ENCODE data around the gene CDKN1B. TPM values are rescaled to one million over a fixed set of nuclear protein-coding genes. Genes with fewer than 3 reads are reported as not detected.

The CDKN1B gene
- 10 to 100 TPM; 59.1 to 80.7 (median 68.4) TPM for polyA plus RNA-seq (ENCODE audit: insufficient read length in 4 of 4)

DNA sequence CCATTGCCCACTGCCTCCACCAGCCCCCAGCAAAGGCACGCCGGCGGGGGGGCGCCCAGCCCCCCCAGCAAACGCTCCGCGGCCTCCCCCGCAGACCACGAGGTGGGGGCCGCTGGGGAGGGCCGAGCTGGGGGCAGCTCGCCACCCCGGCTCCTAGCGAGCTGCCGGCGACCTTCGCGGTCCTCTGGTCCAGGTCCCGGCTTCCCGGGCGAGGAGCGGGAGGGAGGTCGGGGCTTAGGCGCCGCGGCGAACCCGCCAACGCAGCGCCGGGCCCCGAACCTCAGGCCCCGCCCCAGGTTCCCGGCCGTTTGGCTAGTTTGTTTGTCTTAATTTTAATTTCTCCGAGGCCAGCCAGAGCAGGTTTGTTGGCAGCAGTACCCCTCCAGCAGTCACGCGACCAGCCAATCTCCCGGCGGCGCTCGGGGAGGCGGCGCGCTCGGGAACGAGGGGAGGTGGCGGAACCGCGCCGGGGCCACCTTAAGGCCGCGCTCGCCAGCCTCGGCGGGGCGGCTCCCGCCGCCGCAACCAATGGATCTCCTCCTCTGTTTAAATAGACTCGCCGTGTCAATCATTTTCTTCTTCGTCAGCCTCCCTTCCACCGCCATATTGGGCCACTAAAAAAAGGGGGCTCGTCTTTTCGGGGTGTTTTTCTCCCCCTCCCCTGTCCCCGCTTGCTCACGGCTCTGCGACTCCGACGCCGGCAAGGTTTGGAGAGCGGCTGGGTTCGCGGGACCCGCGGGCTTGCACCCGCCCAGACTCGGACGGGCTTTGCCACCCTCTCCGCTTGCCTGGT, at the start of gene CDKN1B:
TSS of gene CDKN1B (plus strand) at position 576 of the 793 bp plus-strand sequence. CDS start 472 bp downstream, outside the sequence.
- DNase-seq (ENCODE audit: low read depth in 4 of 4, low spot score in 3 of 4), result peak in 1 of 4 donors; percentile 76

DNA sequence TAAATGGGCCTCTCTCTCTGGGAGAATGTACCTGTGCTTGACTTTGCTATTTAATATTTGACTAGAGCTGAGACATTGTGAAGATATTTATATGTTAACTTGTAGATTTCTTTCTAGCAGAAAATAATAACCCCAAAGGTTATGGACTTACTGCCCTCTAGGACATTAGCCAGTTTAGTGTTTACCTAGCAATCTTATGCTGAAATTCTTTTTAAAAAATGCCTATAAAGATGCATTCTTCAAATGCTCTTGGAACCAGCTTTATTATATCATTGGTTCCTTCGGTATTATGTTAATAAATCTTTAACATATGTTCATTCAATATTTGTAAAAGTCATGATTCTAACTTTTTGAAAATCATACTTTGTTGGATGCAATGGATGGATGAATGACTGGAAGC, 49.2 kb upstream of the CDKN1B start:
- DNase-seq (ENCODE audit: low read depth in 4 of 4, low spot score in 3 of 4), result no peak

DNA sequence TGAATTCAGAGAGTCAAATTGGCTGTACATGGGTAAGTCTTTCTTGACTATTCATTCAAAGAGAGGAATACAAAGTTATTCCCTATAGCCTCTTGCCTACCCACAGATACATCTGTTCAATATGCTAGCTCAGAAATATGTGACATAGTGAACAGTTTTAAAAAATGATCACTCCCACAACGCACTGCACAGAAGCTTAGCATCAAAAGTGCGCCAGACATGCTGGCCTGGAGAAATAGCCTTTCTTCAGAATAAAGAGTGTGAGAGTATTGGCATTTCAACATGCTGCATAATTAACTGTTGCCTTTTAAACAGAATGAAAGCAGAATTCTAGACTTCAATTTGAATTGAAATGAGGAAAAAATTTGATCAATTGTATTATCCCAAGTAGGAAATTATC, 48.1 kb upstream of the CDKN1B start:
- no peak for DNase-seq (ENCODE audit: low read depth in 4 of 4, low spot score in 3 of 4)

DNA sequence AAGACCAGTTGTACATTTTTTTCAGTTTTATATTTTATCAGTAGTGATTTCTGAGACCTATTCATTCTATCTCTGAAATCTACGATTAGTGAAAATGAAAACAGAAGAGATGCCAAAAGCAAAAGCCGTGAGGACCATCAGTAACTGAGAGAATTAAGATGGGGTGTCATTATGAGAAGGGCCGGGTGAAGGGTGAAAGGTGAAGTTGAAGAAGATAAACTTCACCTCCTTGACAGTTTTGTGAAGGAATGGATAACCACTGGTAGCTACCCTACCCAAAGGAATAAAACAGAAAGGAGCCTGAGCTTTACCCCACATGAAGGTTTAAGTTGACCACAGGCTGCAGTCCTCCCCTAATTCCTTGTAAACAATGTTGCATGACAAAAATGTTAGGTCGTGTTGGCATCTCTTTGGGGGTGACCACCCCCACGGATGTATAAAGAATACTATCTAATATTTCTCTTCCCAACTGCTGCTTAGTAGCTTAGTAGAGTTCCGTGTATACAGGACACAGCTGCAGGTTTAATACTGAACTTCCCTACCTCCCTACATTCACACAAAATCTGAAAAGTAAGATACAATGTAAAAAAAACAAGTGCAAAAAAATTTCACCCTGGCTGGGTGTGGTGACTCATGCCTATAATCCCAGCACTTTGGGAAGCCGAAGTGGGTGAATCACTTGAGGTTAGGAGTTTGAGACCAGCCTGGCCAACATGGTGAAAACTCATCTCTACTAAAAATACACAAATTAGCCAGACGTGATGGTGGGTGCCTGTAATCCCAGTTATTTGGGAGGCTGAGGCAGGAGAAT, 45.1 kb upstream of the CDKN1B start:
- DNase-seq (ENCODE audit: low read depth in 4 of 4, low spot score in 3 of 4), result no peak

DNA sequence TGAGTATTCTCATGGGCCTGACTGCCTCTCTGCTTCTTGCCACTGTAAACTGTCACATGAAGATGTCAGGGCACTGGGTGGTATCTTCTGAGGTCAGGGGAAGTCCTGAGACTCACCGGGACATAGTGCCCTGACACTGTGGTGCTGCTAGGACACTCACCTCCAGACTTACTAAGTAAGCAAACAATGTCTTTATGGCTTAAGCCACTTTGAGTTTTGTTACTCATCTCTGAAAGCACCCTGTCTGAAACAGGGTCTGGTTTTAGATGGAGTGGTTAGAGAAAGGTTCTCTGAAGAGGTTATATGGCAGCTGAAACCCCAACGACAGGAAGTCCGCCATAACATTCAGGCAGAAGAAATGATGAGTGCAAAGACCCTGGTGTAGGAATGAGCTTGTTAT, 43.9 kb upstream of the CDKN1B start:
- no peak for DNase-seq (ENCODE audit: low read depth in 4 of 4, low spot score in 3 of 4)

DNA sequence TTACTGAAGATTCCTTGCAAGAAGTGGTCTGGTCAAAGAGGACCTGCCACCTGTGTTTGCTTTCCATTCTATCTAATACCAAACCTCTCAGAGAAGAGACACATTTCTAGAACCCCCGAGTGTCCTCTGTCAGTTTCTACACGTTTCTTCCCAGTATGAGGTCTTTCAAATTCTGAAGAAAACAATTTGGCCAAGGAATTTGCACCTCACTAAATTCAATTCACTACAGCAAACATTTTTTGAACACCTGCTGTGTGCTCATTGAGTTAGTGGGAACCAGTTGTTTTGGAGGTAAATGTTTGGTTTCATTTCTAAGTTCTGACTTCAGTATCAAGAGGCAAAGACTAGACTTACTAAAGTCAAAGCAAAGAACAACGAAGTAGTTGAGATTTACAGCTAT, 40.6 kb upstream of the CDKN1B start:
- DNase-seq (ENCODE audit: low read depth in 4 of 4, low spot score in 3 of 4), result no peak

DNA sequence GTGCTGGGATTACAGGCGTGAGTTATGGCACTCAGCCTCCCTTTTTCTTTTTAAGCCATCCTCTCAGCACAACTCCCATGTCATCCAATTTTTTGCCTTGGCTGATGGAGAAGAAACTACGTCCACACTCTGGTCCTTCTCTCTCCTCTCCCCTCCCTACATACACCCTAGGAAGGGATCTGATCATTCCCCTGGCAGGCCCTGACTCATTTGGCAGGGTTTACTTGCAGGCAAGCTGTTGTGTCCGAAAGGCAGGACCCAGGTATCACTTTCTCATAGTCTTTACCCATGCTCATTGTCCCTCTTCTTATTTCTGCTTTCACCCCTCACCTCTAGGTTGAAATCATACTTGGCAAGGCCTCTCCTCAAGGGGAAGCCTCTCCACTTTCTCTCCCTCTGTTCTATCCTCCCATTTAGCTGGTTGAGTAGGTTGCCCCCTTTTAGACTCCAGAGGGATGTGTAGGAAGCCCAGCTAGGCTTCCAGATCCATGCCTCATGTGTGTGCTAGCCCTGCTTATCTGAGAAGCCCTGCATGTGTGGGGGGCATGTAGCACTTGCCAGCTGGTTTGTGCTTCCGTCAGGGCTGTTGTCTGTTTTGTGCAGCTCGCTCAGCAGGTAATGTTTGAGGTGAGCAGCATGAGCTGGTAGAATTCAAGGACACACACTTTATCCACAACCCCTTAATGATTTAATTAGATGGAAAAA, 36.0 kb upstream of the CDKN1B start:
- DNase-seq (ENCODE audit: low read depth in 4 of 4, low spot score in 3 of 4), result no peak

DNA sequence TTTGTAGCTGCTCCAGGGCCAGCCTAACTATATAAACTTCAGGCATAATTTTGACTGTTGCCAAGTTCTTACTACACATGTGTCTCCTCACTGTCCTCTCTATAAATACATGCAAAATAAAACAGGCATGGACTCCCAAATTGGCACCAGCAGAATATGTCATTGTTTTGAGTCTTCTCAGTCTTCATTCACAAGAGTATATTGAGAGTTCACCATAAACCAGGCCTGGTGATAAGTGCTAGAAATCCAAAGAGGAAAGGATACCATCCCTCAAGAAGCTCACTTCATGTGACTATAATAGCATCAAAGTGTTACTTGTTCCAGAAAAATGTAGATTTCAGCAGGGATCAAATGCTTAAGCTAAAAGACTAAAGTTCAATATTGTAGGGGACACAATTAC, 34.9 kb upstream of the CDKN1B start:
- no peak for DNase-seq (ENCODE audit: low read depth in 4 of 4, low spot score in 3 of 4)

DNA sequence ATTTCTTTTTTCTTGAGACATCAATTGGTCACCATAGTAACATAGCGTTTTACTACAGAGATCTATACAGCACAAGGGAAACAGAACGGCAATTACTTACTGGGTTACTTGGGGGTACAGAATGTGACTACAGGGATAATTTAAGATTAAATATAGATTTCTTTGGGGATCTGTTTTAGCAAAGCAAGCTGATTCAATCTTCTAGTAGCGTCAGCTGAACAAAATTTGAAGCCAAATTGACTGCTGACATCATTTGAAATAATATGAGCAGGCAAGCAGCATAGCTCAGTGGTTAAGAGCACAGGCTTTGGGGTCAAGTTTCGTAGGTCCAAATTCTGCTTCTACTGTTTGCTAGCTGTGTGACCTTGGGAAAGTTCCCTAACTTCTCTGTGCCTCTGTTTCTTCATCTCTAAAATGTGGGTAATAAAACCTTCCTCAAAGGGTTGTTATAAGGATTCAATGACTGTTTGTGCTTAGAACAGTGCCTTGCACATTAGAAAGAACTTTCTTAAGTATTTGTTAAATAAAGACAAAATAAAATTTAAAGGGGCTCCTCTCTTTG, 34.0 kb upstream of the CDKN1B start:
- no peak for DNase-seq (ENCODE audit: low read depth in 4 of 4, low spot score in 3 of 4)

DNA sequence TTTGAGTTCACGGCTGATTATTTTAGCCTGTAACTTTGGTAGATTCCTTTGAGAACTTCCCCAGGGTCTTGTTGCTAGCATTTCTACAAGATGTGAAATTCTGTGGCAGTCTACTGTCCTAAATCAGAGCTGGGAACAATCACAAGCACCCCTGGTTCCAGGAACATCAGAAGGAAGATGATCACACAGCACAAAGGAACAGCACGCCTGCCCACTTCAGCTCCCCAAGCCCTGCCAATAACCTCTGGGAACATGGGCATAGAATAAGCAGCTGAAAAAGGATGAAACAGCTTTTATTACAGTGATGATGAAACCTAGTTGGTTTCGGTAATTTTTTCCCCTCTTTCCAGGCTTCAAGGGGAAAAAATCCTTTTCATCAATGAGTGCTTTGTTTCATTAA, 33.4 kb upstream of the CDKN1B start:
- no peak for DNase-seq (ENCODE audit: low read depth in 4 of 4, low spot score in 3 of 4)

DNA sequence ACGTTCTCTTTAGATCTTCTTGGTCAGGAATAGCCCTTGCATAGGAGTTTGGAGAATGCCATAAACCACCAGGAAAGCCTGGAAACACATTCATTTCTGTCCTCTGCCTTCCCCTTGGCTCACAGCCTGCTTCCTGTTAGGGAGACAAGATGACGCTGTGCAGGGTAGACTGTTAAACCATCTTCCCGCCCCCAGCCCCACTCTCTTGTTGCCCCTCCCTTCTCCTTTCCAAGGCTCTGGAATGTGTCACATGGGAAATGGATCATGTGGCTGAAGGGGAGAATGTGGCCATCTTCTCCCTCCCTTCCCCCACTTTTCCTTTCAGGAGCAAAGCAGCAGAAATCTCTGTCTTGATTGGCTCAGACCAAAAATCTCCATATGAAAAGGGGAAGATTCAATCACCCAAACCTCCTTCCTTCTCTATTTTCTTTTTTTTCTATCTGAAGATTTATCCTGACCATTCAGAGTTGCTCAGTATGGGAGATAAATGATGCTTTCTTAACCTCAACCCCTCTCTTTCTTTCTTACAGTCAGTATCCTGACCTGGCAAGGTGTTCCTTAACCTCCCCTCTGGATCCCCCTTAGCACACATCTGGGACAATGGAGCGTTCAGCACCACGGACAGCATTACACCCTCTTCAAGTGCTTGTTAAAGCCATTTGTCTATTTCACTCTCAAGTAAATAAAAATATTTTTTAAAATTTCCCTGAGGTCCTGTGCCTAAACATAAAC, 32.6 kb upstream of the CDKN1B start:
- peak in 1 of 4 donors; percentile 52 for DNase-seq (ENCODE audit: low read depth in 4 of 4, low spot score in 3 of 4)

DNA sequence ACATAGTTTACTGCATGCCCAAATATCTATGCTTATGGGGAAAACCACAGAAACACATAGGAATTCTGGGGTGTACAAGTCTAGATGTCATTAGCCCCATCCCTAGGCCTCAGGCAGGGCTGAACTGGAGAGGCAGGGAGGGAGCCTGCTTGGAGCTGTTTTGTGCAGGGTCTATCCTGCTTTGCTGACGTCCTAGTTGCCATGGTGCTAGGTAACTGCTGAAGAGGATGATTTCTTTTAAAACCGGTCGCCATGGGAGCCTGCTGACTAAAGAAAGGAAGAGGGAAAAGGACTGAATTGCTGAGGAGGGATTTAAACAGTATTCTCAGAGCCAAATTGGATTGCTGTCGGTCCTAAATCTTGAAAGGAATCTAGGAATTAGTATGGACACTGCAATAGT, 31.9 kb upstream of the CDKN1B start:
- DNase-seq (ENCODE audit: low read depth in 4 of 4, low spot score in 3 of 4), result no peak

DNA sequence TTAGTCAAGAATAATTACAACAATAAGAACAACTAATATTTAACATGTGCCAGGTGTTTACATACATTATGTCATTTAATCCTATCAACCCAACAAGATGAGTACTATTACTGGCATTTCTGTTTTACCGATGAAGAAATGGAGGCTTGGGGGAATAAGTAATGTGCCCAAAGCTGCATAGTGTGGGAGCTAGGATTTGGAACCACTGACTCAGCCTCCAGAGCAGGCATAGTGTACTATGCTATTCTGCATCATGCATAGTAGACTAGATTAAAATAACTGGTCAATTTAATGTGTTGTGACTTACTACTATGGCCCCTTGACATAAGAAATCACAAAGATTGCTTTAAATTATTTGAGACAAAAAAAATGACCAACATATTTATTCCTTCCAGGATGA, 30.7 kb upstream of the CDKN1B start:
- DNase-seq (ENCODE audit: low read depth in 4 of 4, low spot score in 3 of 4), result no peak

DNA sequence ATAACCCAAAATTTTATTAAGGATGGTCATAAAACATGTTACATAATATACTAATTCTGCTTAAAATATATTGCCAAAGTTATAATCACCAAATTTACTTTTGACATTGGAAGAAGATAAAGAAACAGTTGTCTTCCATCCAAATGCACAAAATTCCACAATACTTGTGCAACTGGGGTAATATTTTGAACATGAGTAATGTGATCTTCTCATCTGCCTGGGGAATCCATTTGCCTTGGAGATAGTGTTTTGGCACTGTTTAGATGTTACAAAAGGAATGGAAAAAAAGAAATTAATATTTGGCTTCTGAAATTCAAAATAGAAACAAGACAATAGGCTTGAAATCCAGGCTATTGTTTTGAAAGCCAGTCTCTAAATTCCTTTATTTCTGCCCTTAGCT, 30.2 kb upstream of the CDKN1B start:
- no peak for DNase-seq (ENCODE audit: low read depth in 4 of 4, low spot score in 3 of 4)

DNA sequence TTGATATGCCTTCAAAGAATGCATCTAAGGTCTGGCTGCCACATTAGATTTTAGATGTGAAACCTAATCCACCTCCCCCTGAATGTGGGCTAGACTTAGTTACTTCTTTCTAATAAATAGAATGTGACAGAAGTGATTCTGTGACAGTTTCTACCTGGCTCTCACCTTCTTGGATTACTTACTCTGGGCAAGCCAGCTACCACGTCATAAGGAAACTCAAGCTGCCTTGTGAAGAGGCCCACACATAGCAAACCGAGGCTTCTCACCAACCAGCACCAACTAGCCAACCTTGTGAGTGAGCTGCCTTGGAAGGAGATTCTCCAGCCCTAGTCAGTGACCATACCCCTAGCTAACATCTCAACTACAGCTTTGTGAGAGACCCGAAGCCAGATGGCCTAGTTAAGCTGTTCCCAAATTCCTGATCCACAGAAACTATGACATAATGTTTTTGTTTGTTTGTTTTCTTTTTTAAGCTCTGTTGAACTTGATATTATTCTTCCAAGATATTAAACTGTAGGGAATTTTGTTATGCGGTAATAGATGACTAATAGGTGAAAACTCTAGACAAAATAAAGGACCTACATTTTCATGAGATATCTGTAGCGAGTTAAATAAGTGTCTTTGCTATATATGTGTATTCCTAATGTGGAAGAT, 27.4 kb upstream of the CDKN1B start:
- no peak for DNase-seq (ENCODE audit: low read depth in 4 of 4, low spot score in 3 of 4)

DNA sequence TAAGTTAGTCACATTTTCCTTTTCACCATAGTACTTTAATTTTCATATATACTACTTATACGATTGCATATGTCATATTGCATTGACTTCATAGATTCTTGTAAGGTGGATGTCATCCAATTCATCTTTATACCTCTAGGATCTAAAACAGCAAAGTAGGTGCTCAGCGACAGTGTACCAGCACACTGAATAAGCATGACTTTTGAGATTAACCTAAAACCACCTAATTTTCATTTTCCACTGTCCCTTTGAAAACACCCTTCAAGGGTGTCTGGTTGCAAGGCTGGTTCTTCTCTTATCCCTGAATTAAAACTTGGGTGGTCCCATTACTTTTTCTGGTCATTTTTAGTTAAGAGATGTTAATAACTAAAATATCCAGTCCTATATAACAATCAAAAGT, 25.6 kb upstream of the CDKN1B start:
- DNase-seq (ENCODE audit: low read depth in 4 of 4, low spot score in 3 of 4), result no peak

DNA sequence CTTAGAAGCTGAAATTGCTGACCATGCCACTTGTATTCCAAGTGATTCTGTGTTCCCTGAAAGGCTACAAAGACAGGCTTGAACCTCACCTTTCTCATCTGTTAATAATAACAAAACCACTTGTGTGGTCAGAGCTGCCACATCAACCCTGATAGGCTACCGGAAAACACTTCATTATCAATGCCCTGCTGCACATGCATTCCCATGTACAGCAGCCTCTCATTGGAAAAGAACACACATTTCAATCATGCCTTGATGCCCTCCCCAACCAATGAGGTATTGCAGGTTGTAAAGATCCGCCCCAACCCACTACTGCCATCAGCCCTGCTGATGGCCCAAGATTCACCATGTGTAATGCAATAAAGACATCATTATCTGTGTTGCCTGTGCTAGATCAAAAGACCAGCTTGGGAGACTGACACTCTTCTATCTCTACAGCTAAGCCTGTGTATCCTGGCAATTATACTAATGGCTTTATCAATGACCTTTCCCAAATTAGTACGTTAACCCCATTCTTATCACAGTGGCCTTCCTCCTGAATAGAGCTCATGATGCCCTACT, 24.0 kb upstream of the CDKN1B start:
- no peak for DNase-seq (ENCODE audit: low read depth in 4 of 4, low spot score in 3 of 4)

DNA sequence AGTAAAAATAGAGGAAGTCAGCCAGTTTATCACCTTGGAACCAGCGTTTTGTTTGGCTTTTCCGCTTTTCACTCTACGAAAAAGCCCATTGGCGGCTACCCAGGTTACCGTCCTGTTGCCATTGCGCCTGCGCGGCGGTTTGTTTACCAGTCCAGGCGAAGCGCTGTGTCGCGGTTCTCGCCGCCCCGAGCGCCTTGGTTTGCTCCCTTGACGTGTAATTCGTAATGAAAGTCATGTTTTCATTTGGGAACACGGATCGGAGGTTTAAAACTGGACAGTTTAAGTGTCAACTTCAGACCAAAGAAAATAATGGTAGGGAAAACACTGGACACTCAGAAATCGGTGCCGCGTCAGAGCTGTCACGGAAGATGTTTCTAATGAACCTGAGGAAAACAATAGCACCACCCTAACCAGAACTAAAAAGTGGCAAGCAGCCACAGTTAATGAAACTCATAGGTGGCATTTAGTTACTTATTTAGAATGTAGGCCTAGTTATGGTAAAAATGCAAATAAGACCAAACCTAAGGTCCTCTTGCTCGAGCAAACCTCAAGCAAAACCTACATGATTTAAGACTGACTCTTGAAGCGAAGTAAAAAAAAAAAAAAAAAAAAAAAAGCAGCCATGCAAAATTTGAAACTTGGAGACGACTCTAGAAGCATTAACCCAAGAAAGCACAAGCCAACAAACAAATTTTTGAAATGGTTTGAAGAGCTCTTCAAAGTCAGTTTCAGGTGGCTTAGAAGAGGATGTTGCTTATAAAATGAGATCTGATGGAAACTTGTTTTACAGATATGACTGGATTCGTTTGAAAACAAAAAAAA, 20.4 kb upstream of the CDKN1B start:
- DNase-seq (ENCODE audit: low read depth in 4 of 4, low spot score in 3 of 4), result peak in 2 of 4 donors; percentile 75 to 82

DNA sequence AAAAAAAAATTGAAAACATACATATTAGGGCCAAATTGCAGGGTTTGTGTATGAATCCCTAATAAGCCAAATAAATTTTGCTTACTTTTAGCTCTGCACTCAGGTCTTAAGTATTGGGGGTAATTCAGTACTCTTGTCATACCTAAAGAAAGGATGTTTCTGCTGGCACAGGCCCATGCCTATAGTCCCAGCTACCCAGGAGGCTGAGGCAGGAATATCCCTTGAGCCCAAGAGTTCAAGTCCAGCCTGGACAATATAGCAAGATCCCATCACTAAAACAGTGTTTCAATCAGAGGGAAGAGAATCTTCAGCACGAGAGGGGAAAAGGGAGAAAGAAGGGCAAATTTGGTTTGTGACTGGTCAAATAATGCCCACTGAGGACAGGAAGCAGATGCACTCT, 17.8 kb upstream of the CDKN1B start:
- no peak for DNase-seq (ENCODE audit: low read depth in 4 of 4, low spot score in 3 of 4)
